ENCODE data around the gene SYCE1.
"Not testable (repeated sequence)": the region's sequence is repeated elsewhere in the genome, so short reads cannot be mapped to it uniquely, and the experiment has no call there.

SYCE1 gene
- 0 to 0.16 (median 0) reads per million in 18 experiments for total RNA-seq

GRCh38 chr10:133565441-133566294 lies at the start of gene SYCE1:
TSS of gene SYCE1 (minus strand) at chr10:133565583. CDS start at chr10:133565529, 54 bp downstream.
- DNase-seq: no peak

GRCh38 chr10:133614830-133615580 lies 49.6 kb upstream of the SYCE1 start:
- no peak for DNase-seq

- no peak for DNase-seq
Measured at GRCh38 chr10:133613699-133614098, 48.3 kb upstream of the SYCE1 start.

- no peak for DNase-seq
Measured at GRCh38 chr10:133611079-133611478, 45.7 kb upstream of the SYCE1 start.

GRCh38 chr10:133608855-133609254 lies 43.5 kb upstream of the SYCE1 start:
- no peak for DNase-seq

- DNase-seq: not testable (repeated sequence)
Measured at GRCh38 chr10:133603434-133603833, 38.1 kb upstream of the SYCE1 start.

GRCh38 chr10:133600657-133601056 lies 35.3 kb upstream of the SYCE1 start:
- DNase-seq: no peak

GRCh38 chr10:133599869-133600268 lies 34.5 kb upstream of the SYCE1 start:
- DNase-seq: not testable (repeated sequence)

- no peak for DNase-seq
Measured at GRCh38 chr10:133592716-133593115, 27.3 kb upstream of the SYCE1 start.

- no peak for DNase-seq
Measured at GRCh38 chr10:133590970-133591359, 25.6 kb upstream of the SYCE1 start.

GRCh38 chr10:133590226-133590969 lies 25.0 kb upstream of the SYCE1 start:
- DNase-seq: no peak

GRCh38 chr10:133577037-133577436 lies 11.7 kb upstream of the SYCE1 start:
- DNase-seq: not testable (repeated sequence)

- DNase-seq: not testable (repeated sequence)
Measured at GRCh38 chr10:133573460-133573859, 8.1 kb upstream of the SYCE1 start.

- DNase-seq: not testable (repeated sequence)
Measured at GRCh38 chr10:133572055-133572454, 6.7 kb upstream of the SYCE1 start.

GRCh38 chr10:133569801-133570200 lies 4.4 kb upstream of the SYCE1 start:
- DNase-seq: not testable (repeated sequence)

- DNase-seq: not testable (repeated sequence)
Measured at GRCh38 chr10:133568831-133569527, 3.6 kb upstream of the SYCE1 start.

GRCh38 chr10:133568287-133568614 lies 2.9 kb upstream of the SYCE1 start:
- DNase-seq: no peak

GRCh38 chr10:133567609-133568286 lies 2.4 kb upstream of the SYCE1 start:
- no peak for DNase-seq

GRCh38 chr10:133567119-133567518 lies 1.7 kb upstream of the SYCE1 start:
- DNase-seq: no peak

GRCh38 chr10:133564816-133565215 lies 567 bp downstream of the SYCE1 start:
- DNase-seq: no peak

- DNase-seq: no peak
Measured at GRCh38 chr10:133559216-133559615, 6.2 kb downstream of the SYCE1 start.

- no peak for DNase-seq
Measured at GRCh38 chr10:133557381-133557780, 8.0 kb downstream of the SYCE1 start.
